Measurements from ENCODE around the gene PTGES3L. TPM values are rescaled to one million over a fixed set of nuclear protein-coding genes. Genes with fewer than 3 reads are reported as not detected.

Gene PTGES3L
- polyA plus RNA-seq, 1 donor (not counting 4 experiments of a cell fraction or from before 2014, with no cell fraction given) = 0.37 TPM

DNA sequence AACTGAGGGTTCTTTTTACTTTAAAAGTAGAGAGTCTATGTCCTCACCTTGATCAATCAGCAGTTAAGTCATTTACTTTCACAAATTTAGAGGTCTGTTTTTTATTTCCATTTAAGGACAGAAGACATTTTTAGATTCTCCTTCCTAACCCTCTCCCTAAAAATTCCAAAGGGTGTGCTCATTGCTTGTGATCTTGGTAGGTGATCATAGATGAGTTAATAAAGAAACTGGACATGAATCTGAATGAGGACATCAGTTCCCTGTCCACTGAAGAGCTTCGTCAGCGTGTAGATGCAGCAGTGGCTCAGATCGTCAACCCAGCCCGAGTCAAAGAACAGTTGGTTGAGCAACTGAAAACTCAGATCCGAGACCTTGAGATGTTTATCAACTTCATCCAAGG lies 9.3 kb upstream of the PTGES3L start:
- Histone ChIP-seq H3K36me3 (ENCODE audit: control insufficient read depth in 2 of 2, extremely low read depth in 1 of 2, insufficient read depth in 2 of 2, low read length in 2 of 2) (peaks cover 15 to 29% of the 10 kb centered on the region in 2 experiments), H3K4me3 (ENCODE audit: control insufficient read depth in 2 of 3, extremely low read depth in 1 of 3, insufficient read depth in 2 of 3, low read depth in 1 of 3, low read length in 3 of 3) (no peak overlapping the region), H2AFZ (ENCODE audit: control insufficient read depth, low read length) (no peak overlapping the region), H4K20me1 (ENCODE audit: control insufficient read depth, extremely low read depth, insufficient read depth, low read length) (no peaks in the 10 kb centered on the region), H3K4me1 (ENCODE audit: control insufficient read depth, extremely low read depth, insufficient read depth, low read length) (peaks cover 29% of the 10 kb centered on the region), H3K9ac (ENCODE audit: control insufficient read depth, extremely low read depth, insufficient read depth, low read length) (no peak overlapping the region), H3K4me2 (ENCODE audit: control insufficient read depth, extremely low read depth, insufficient read depth, low read depth, low read length) (no peak overlapping the region), H3K27ac (ENCODE audit: control insufficient read depth, insufficient read depth, low read length) (peak overlapping the region; percentile 60), H3K9me3 (ENCODE audit: control insufficient read depth, low read depth, low read length) (no peaks in the 10 kb centered on the region), H3K9me1 (ENCODE audit: control insufficient read depth, extremely low read depth, insufficient read depth, low read length) (no peaks in the 10 kb centered on the region), H3K79me2 (ENCODE audit: control insufficient read depth, insufficient read depth, low read length) (peaks cover 3% of the 10 kb centered on the region), H3K27me3 (ENCODE audit: control insufficient read depth, extremely low read depth, insufficient read depth, low read length) (no peaks in the 10 kb centered on the region)
- DNase-seq (ENCODE audit: low read depth, low spot score) (no peak), FAIRE-seq (no peak)
- TF ChIP-seq, protein P1, sequence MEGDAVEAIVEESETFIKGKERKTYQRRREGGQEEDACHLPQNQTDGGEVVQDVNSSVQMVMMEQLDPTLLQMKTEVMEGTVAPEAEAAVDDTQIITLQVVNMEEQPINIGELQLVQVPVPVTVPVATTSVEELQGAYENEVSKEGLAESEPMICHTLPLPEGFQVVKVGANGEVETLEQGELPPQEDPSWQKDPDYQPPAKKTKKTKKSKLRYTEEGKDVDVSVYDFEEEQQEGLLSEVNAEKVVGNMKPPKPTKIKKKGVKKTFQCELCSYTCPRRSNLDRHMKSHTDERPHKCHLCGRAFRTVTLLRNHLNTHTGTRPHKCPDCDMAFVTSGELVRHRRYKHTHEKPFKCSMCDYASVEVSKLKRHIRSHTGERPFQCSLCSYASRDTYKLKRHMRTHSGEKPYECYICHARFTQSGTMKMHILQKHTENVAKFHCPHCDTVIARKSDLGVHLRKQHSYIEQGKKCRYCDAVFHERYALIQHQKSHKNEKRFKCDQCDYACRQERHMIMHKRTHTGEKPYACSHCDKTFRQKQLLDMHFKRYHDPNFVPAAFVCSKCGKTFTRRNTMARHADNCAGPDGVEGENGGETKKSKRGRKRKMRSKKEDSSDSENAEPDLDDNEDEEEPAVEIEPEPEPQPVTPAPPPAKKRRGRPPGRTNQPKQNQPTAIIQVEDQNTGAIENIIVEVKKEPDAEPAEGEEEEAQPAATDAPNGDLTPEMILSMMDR (optimal IDR thresholded peaks at IDR 0.05 in 1 of 3, IDR thresholded peaks at IDR 0.05 in 1 of 3, conservative IDR thresholded peaks at IDR 0.05 in 1 of 3; ENCODE audit: extremely low read depth in 1 of 3, insufficient read depth in 2 of 3, low read length in 3 of 3) = no peak
- no peak for TF ChIP-seq EZH2 (IDR thresholded peaks at IDR 0.05; ENCODE audit: low read length)
- dilution Hi-C loops (cut with MboI; ENCODE audit: extremely low pct_ligation_motif_present, low sequenced_read_pairs) = no loop called here

DNA sequence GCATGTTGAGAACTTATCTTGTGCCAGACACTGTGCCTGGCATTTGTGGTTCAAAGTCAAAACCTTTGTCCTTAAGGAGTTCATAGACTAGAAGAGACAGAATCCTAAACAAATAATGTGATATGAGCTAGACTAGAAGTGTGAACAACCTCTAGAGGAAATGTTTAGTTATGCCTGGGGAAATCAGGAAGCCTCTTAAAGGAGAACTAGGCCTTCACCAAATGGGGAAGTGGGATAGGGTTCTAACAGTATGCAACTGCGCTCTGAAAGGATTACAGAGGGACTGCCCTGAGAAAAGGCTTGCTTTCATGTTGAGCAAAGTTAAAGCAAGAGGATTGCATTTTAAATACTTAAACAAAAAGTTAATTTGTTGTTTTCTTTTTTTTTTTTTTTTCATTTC lies 5.3 kb upstream of the PTGES3L start:
- Histone ChIP-seq H3K9ac (ENCODE audit: control insufficient read depth, extremely low read depth, insufficient read depth, low read length) (no peak overlapping the region), H2AFZ (ENCODE audit: control insufficient read depth, low read length) (no peak overlapping the region), H3K27ac (ENCODE audit: control insufficient read depth, insufficient read depth, low read length) (no peak overlapping the region), H3K79me2 (ENCODE audit: control insufficient read depth, insufficient read depth, low read length) (peaks cover 34% of the 10 kb centered on the region), H3K4me1 (ENCODE audit: control insufficient read depth, extremely low read depth, insufficient read depth, low read length) (peaks cover 24% of the 10 kb centered on the region), H3K9me1 (ENCODE audit: control insufficient read depth, extremely low read depth, insufficient read depth, low read length) (no peaks in the 10 kb centered on the region), H3K4me3 (ENCODE audit: control insufficient read depth in 2 of 3, extremely low read depth in 1 of 3, insufficient read depth in 2 of 3, low read depth in 1 of 3, low read length in 3 of 3) (no peak overlapping the region), H3K9me3 (ENCODE audit: control insufficient read depth, low read depth, low read length) (no peaks in the 10 kb centered on the region), H4K20me1 (ENCODE audit: control insufficient read depth, extremely low read depth, insufficient read depth, low read length) (no peaks in the 10 kb centered on the region), H3K27me3 (ENCODE audit: control insufficient read depth, extremely low read depth, insufficient read depth, low read length) (no peaks in the 10 kb centered on the region), H3K4me2 (ENCODE audit: control insufficient read depth, extremely low read depth, insufficient read depth, low read depth, low read length) (no peak overlapping the region), H3K36me3 (ENCODE audit: control insufficient read depth in 2 of 2, extremely low read depth in 1 of 2, insufficient read depth in 2 of 2, low read length in 2 of 2) (peaks cover 4 to 20% of the 10 kb centered on the region in 2 experiments)
- TF ChIP-seq, protein P1 (optimal IDR thresholded peaks at IDR 0.05 in 1 of 3, IDR thresholded peaks at IDR 0.05 in 1 of 3, conservative IDR thresholded peaks at IDR 0.05 in 1 of 3; ENCODE audit: extremely low read depth in 1 of 3, insufficient read depth in 2 of 3, low read length in 3 of 3) = no peak
- dilution Hi-C loops (cut with MboI; ENCODE audit: extremely low pct_ligation_motif_present, low sequenced_read_pairs) = no loop called here
- no peak for DNase-seq (ENCODE audit: low read depth, low spot score)
- FAIRE-seq = no peak
